ENCODE measurements around the gene DNAJB4.

- TF ChIP-seq, protein P1, sequence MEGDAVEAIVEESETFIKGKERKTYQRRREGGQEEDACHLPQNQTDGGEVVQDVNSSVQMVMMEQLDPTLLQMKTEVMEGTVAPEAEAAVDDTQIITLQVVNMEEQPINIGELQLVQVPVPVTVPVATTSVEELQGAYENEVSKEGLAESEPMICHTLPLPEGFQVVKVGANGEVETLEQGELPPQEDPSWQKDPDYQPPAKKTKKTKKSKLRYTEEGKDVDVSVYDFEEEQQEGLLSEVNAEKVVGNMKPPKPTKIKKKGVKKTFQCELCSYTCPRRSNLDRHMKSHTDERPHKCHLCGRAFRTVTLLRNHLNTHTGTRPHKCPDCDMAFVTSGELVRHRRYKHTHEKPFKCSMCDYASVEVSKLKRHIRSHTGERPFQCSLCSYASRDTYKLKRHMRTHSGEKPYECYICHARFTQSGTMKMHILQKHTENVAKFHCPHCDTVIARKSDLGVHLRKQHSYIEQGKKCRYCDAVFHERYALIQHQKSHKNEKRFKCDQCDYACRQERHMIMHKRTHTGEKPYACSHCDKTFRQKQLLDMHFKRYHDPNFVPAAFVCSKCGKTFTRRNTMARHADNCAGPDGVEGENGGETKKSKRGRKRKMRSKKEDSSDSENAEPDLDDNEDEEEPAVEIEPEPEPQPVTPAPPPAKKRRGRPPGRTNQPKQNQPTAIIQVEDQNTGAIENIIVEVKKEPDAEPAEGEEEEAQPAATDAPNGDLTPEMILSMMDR (conservative IDR thresholded peaks at IDR 0.05; ENCODE audit: low read depth in 2 of 2): no peak
- TF ChIP-seq EZH2 (IDR thresholded peaks at IDR 0.05; ENCODE audit: low read depth, unreplicated experiment): no peak
- no peak for TF ChIP-seq ZNF331 (CRISPR knock-in tag; IDR thresholded peaks at IDR 0.05; ENCODE audit: low read depth)
- TF ChIP-seq, protein P2, sequence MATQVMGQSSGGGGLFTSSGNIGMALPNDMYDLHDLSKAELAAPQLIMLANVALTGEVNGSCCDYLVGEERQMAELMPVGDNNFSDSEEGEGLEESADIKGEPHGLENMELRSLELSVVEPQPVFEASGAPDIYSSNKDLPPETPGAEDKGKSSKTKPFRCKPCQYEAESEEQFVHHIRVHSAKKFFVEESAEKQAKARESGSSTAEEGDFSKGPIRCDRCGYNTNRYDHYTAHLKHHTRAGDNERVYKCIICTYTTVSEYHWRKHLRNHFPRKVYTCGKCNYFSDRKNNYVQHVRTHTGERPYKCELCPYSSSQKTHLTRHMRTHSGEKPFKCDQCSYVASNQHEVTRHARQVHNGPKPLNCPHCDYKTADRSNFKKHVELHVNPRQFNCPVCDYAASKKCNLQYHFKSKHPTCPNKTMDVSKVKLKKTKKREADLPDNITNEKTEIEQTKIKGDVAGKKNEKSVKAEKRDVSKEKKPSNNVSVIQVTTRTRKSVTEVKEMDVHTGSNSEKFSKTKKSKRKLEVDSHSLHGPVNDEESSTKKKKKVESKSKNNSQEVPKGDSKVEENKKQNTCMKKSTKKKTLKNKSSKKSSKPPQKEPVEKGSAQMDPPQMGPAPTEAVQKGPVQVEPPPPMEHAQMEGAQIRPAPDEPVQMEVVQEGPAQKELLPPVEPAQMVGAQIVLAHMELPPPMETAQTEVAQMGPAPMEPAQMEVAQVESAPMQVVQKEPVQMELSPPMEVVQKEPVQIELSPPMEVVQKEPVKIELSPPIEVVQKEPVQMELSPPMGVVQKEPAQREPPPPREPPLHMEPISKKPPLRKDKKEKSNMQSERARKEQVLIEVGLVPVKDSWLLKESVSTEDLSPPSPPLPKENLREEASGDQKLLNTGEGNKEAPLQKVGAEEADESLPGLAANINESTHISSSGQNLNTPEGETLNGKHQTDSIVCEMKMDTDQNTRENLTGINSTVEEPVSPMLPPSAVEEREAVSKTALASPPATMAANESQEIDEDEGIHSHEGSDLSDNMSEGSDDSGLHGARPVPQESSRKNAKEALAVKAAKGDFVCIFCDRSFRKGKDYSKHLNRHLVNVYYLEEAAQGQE (IDR thresholded peaks at IDR 0.05; ENCODE audit: unreplicated experiment): no peak
- no peak for TF ChIP-seq POLR2AphosphoS5 (IDR thresholded peaks at IDR 0.05; ENCODE audit: low read depth)
- no peak for TF ChIP-seq JUNB (IDR thresholded peaks at IDR 0.05; ENCODE audit: unreplicated experiment)
- TF ChIP-seq STAT1 (IDR thresholded peaks at IDR 0.05; ENCODE audit: unreplicated experiment): no peak
- TF ChIP-seq EZH2phosphoT487 (IDR thresholded peaks at IDR 0.05; ENCODE audit: unreplicated experiment): no peak
- TF ChIP-seq, protein P3, sequence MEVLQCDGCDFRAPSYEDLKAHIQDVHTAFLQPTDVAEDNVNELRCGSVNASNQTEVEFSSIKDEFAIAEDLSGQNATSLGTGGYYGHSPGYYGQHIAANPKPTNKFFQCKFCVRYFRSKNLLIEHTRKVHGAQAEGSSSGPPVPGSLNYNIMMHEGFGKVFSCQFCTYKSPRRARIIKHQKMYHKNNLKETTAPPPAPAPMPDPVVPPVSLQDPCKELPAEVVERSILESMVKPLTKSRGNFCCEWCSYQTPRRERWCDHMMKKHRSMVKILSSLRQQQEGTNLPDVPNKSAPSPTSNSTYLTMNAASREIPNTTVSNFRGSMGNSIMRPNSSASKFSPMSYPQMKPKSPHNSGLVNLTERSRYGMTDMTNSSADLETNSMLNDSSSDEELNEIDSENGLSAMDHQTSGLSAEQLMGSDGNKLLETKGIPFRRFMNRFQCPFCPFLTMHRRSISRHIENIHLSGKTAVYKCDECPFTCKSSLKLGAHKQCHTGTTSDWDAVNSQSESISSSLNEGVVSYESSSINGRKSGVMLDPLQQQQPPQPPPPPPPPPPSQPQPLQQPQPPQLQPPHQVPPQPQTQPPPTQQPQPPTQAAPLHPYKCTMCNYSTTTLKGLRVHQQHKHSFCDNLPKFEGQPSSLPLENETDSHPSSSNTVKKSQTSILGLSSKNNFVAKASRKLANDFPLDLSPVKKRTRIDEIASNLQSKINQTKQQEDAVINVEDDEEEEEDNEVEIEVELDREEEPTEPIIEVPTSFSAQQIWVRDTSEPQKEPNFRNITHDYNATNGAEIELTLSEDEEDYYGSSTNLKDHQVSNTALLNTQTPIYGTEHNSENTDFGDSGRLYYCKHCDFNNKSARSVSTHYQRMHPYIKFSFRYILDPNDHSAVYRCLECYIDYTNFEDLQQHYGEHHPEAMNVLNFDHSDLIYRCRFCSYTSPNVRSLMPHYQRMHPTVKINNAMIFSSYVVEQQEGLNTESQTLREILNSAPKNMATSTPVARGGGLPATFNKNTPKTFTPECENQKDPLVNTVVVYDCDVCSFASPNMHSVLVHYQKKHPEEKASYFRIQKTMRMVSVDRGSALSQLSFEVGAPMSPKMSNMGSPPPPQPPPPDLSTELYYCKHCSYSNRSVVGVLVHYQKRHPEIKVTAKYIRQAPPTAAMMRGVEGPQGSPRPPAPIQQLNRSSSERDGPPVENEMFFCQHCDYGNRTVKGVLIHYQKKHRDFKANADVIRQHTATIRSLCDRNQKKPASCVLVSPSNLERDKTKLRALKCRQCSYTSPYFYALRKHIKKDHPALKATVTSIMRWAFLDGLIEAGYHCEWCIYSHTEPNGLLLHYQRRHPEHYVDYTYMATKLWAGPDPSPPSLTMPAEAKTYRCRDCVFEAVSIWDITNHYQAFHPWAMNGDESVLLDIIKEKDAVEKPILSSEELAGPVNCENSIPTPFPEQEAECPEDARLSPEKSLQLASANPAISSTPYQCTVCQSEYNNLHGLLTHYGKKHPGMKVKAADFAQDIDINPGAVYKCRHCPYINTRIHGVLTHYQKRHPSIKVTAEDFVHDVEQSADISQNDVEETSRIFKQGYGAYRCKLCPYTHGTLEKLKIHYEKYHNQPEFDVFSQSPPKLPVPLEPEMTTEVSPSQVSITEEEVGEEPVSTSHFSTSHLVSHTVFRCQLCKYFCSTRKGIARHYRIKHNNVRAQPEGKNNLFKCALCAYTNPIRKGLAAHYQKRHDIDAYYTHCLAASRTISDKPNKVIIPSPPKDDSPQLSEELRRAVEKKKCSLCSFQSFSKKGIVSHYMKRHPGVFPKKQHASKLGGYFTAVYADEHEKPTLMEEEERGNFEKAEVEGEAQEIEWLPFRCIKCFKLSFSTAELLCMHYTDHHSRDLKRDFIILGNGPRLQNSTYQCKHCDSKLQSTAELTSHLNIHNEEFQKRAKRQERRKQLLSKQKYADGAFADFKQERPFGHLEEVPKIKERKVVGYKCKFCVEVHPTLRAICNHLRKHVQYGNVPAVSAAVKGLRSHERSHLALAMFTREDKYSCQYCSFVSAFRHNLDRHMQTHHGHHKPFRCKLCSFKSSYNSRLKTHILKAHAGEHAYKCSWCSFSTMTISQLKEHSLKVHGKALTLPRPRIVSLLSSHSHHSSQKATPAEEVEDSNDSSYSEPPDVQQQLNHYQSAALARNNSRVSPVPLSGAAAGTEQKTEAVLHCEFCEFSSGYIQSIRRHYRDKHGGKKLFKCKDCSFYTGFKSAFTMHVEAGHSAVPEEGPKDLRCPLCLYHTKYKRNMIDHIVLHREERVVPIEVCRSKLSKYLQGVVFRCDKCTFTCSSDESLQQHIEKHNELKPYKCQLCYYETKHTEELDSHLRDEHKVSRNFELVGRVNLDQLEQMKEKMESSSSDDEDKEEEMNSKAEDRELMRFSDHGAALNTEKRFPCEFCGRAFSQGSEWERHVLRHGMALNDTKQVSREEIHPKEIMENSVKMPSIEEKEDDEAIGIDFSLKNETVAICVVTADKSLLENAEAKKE (CRISPR knock-in tag; IDR thresholded peaks at IDR 0.05): no peak
- TF ChIP-seq ZNF114 (CRISPR knock-in tag; IDR thresholded peaks at IDR 0.05): no peak
- TF ChIP-seq CREB1 (CRISPR knock-in tag; IDR thresholded peaks at IDR 0.05; ENCODE audit: low read depth): no peak
These were observed 40.2 kb downstream of the DNAJB4 start for GRCh38 chr1:78044796-78045562.

Measured in GM23338 (cell line).